Measurements from ENCODE around the gene TTLL7.

DNA sequence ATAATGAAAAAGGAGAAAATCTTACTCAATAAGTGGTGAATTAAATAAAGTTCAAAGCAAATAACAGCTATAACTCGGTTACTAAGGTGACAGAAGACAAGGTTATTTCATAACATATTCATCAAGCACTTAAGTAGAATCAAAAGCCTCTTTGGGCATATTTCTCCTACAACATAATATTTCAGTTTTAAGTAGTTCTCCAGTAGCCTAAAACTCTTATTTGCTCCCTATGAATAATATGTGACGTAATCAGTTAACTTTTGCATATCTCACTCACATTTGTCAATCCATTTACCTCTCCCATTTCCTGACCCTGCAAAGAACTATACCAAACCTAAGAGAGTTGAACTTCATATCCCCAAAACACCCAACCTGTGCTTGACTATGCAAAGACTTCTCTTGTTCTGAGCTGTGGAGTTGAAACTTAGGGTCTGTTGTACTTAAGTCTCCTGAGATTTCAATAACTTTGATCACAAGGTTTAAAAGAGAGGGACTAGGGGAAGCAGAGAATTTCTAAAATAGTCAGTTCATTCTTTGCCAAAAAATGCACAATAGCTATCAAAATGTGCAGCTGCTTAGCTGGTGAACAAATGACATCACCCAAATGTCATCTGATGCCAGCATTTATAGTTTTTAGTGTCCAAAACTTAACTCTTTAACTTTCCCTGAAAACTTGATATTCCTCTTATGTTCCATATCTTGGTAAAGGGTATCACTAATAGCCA is 37.2 kb downstream of the TTLL7 start:
- TF ChIP-seq POLR2AphosphoS5 (IDR thresholded peaks at IDR 0.05; ENCODE audit: low read depth, low read length): no peak
- no peak for TF ChIP-seq POLR2A (IDR thresholded peaks at IDR 0.05; ENCODE audit: low read depth, low read length)
